ENCODE measurements around the gene PDE3A.
A peak's percentile ranks its signal among the peaks of the same experiment; 100 is the strongest.

PDE3A gene

DNA sequence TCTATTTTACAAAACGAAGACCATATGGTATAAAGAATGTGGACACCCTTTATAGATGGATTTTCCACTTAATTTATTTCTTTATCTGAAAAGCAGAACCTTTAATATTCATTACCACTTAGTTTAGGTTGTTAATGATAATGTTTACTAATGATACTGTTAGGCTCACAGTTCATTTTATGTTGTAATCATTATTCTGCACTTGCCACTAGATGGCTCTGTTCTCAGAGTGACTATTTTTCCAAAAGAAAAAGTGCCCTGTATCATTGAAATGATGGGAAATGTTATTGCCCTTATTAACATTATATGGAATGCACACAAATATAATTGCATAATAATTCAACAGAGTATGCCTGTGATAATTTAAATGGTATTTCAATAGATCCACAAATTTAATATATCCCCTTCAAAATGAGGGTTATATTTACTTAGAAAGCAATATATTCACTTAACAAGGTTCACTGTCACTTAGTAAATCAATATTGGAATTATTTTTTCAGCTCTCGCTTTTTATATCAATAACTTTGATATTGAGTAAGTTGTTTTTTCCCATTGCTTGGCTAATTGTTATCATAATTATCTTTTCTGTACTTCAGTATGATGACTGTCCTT, 95.7 kb downstream of the PDE3A start:
- no peak for DNase-seq

DNA sequence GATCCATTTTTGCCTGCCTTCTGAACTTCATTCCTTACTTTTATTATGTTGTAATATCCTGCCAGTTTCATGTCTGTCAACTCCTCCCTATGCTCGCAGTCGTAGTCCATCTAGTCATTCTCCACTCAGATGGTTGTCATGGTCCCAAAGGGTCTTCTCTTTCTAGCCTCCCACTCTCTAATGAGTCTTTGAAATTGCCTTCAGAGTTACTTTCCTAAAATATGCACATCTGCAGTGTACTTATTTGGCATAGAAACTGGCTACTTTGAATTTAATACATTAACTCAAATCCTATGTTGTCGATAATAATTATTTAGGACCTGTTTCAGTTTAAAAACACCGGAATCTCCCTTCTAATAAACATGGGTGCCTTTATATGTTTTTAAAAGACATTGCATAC, 101.0 kb downstream of the PDE3A start:
- no peak for DNase-seq

DNA sequence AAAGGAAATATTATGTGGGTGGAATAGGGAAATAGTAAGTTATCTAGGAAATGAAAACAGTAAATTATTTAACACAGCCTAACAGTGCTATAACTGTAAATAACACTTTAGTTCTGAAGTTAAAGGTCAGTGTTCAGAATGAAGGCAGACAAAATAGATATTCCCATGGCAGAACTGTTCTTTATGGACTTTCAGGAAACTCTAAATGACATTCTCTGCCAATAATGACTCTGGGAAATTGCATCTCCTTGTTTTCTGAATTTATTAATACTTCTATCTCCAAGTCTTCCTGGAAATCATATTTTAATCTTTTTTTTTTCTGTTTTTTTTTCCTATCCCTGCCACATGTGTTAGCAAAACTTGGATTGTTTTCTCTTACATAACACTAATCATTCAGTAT, 101.4 kb downstream of the PDE3A start:
- no peak for DNase-seq

DNA sequence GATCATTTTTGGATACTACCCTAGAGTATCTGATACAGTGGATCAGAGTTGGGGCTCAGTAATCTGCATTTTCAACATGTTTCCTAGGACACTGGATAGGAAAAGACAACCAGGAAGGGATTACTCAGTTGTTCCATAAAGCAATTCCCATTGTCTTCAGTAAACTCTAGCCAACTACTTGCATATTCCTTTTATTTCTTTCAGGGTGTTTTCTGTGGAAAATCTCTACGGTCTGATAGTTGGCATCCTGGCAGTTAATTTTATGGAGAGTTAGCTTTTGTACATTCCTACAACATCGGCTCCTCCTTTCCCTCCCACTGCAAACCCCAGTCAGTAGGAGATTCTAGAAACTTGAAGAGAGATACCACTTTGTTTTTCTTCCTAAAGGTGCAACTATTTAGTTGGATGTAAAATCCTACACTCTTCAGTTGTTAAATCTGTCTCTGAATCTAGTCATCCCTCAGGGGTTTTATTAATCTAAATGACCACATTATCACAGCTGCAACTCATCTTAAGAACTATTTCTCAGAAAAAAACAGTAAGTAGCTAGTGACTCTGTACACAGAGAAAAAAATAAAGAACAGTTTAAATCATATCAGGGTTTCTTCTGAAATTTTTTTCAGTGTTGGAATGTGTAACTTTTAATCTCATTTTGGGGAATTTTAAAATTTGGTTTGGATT, 103.9 kb downstream of the PDE3A start:
- no peak for DNase-seq

- no peak for DNase-seq
Measured at GRCh38 chr12:20473133-20473532, 104.8 kb downstream of the PDE3A start.

GRCh38 chr12:20474016-20474415, 105.7 kb downstream of the PDE3A start:
- no peak for DNase-seq

- DNase-seq, result no peak
Measured at GRCh38 chr12:20474443-20474842, 106.1 kb downstream of the PDE3A start.

GRCh38 chr12:20475542-20475941, 107.2 kb downstream of the PDE3A start:
- no peak for DNase-seq

DNA sequence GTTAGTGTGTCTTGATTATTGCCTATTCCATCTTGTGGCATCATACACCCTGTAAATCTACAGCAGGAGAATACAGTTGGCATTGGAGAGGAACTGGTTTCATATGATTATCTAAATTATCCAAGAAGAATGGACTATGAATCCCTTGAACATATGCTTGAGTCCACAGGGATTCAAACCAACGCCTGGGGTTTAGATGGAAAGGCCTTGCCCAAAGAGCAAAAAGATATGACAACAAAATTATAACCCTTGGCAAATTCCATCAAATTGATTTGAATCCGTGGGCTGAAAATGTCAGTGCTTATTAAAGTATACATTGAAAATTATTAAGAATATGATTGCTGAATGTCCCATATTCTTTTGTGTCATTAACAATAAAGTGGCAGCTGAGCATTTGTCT, 108.2 kb downstream of the PDE3A start:
- no peak for DNase-seq

- DNase-seq, result no peak
Measured at GRCh38 chr12:20477255-20477654, 108.9 kb downstream of the PDE3A start.

DNA sequence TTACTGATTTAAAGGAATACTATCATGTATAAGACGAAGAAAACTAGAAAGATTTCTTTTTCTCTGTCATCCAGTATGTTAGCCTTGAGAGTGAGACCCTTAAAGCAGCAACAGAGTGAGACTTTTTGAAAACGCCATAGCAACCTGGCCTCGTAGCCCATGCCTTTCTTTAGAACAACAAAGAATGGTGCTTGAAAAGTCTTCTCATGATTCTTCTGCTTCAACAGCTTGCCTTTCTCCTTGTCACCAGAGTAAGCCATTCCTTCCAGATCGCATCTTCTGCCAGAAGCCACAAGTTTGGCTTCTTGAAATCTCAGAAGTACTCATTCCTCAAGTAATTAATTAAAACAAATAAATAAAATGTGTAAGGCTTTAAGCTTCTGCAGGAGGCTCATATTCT, 109.3 kb downstream of the PDE3A start:
- DNase-seq, result no peak

- DNase-seq, result no peak
Measured at GRCh38 chr12:20482491-20483054, 114.2 kb downstream of the PDE3A start.

DNA sequence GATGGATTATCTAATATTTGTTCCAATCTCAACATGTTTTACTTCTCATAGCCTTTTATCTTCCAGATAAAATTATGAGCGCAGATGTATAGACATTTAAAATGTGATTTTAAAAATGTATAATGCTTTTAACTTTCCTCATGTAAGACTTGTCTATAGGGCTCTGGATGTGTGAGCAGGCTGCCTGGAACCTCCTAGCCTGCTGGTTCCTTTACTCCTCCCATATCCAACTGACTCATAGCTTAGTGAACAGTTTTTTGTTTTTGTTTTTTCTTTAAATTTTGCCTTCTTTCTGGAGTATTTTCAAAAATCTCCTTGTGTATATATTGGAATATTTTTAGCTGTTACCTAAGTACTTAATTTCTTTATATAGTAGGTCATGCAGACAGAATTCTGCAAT, 115.4 kb downstream of the PDE3A start:
- no peak for DNase-seq

- no peak for DNase-seq
Measured at GRCh38 chr12:20486233-20486632, 117.9 kb downstream of the PDE3A start.

- DNase-seq, result no peak
Measured at GRCh38 chr12:20487519-20487918, 119.2 kb downstream of the PDE3A start.

DNA sequence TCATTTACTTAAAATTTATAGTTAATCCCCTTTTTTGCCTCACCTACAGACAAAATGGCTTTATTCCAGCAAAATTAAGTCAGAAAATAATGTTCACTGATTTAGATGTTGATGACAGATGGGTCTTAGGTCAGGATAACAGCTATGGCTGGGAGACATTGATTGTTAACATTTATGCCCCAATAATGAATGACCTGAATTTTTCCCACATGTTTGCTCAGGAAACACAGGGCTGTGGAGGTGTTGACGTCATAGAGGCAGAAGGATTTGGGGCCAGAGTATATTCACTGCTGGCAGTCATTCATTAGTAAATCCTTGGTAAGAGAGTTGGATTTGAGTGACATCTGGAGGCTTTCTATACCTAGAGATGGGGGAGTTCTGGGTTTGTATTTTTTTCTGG, 121.3 kb downstream of the PDE3A start:
- no peak for DNase-seq

- DNase-seq, result no peak
Measured at GRCh38 chr12:20490213-20490612, 121.9 kb downstream of the PDE3A start.

GRCh38 chr12:20491290-20491689, 123.0 kb downstream of the PDE3A start:
- no peak for DNase-seq

DNA sequence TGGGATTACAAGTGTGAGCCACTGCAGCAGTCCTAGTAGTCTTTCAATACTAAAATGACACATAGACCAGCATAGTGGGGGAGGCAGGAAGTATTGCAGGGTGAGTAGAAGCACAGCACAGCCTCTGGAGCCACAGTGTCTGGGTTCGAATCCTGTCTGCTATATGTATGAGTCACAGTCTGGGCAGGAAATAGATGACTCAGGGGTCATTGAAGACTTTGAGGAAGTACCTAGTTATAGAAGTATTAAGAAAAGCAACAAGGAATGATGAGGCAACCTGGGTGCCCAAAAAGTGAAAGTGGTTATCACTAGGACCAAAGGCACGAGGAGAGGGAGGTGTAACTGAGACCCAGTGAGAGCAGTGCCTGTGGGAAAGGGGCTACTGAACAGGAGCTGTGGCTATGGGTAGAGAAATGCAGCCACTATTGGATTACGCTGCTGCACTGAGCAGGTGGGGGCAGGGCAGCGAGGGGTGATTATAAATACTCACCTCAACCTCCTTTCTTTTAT, 124.0 kb downstream of the PDE3A start:
- DNase-seq, result peak; percentile 21

- no peak for DNase-seq
Measured at GRCh38 chr12:20493934-20494333, 125.6 kb downstream of the PDE3A start.

DNA sequence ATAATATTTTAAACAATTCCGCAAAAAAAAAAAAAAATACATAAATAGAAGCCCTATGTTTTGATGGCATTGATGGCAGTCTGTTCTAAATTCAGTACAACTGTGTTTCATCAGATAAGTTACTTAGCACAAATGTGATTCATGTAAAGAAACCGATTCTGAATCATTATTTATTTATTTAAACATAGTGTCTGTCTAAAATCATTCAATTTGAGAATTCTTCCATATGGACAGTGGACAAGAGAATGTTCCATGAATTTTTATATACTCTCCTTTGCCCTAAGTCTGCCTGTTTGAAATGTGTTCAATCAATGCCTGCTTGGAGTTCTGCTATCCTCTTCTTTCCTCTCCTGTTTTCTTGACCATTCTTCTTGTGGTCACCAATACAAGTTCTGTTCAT, 126.5 kb downstream of the PDE3A start:
- no peak for DNase-seq

DNA sequence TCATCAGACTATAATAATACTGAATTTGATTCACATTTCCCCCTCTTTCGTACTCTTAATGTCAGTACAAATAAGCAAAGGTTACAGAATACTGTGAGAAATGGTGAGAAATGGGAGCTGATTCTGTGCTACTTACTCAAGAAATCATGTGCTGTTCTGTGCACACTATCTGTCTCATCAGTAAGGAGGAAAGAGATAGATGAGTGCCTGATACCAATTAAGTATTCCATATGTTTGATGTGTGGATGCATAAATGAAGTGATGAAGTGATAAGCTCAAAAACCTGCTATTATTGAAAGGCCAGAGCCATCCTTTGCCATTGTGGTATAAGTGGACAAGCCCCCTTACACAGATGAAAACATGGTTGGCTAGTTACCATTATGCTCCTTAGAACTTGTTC, 127.7 kb downstream of the PDE3A start:
- DNase-seq, result no peak

DNA sequence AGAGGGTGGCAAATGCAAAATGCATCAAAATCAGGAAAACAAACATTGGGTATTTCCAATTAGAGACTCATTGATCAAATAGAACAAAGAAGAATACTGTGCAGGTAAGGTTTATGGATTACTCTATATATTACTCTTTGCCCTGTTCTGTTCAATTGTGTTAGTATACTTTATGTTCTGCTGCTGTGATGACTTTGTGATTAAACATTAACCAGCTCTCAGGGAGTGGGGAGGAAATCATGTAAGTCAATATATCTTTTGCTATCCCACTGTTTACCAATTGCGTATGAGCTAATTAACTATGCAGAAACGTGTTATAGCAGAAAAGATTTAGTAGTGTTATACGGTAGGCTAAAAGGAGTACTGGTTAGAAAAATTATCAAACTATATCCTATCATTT, 129.4 kb downstream of the PDE3A start:
- DNase-seq, result no peak

- no peak for DNase-seq
Measured at GRCh38 chr12:20501958-20502357, 133.6 kb downstream of the PDE3A start.

- no peak for DNase-seq
Measured at GRCh38 chr12:20503858-20504257, 135.5 kb downstream of the PDE3A start.

All from activated CD4-positive, alpha-beta T cell treated with anti-CD3 and anti-CD28 coated beads for 48 hours (primary cell).